Breast epithelium (tissue), 4 donors: ENCODE data around the gene KCNK5. TPM values are rescaled to one million over a fixed set of nuclear protein-coding genes. Genes with fewer than 3 reads are reported as not detected.

Experiments used
- DNase-seq, 2 donors: peaks; one replicate each; pipeline ENCODE4 v3.0.0-alpha.2; 2019; ENCODE audit warnings: low spot score in 2 of 2
- H3K27ac ChIP-seq, 2 donors: fragments of 200-600 bp; sonication (generic) in 1 of 2; one replicate each; pipeline ENCODE4 v1.5.1; 2016 to 2019; ENCODE audit warnings: mild to moderate bottlenecking in 1 of 2
- H3K27me3 ChIP-seq, 2 donors: fragments of 200-600 bp; sonication (generic) in 1 of 2; one replicate each; pipeline versions ENCODE4 v1.5.1 to v1.6.0; 2017 to 2019; ENCODE audit warnings: control low read depth in 1 of 2, mild to moderate bottlenecking in 1 of 2
- H3K36me3 ChIP-seq: fragments of 200-600 bp; one replicate; pipeline ENCODE4 v1.5.1; 2019
- H3K4me1 ChIP-seq, 2 donors: fragments of 200-600 bp; sonication (generic); one replicate each; pipeline ENCODE4 v1.5.1; 2016 to 2019; ENCODE audit warnings: control low read depth in 1 of 2
- H3K4me3 ChIP-seq, 3 donors: fragments of 200-600 bp; sonication (generic); 1 replicate in 2 of 3; 2 replicates in 1 of 3; pipeline ENCODE4 v1.5.1; 2016 to 2019; ENCODE audit warnings: mild to moderate bottlenecking in 3 of 3, moderate library complexity in 2 of 3
- H3K9me3 ChIP-seq, 2 donors: fragments of 200-600 bp; sonication (generic) in 1 of 2; one replicate each; pipeline ENCODE4 v1.5.1; 2016 to 2019; ENCODE audit warnings: control low read depth in 1 of 2
- CTCF ChIP-seq, 3 donors: fragments of 450-650 bp; IDR thresholded peaks; one replicate each; pipeline ENCODE4 v1.5.1; 2016 to 2017; ENCODE audit warnings: antibody characterized with exemption in 3 of 3, mild to moderate bottlenecking in 3 of 3, moderate library complexity in 3 of 3
- POLR2A ChIP-seq: fragments of 450-650 bp; IDR thresholded peaks from one replicate; pipeline ENCODE4 v1.6.1; 2016; ENCODE audit warnings: antibody characterized with exemption, mild to moderate bottlenecking, moderate library complexity
- POLR2AphosphoS5 ChIP-seq, 3 donors: sonication (generic); formaldehyde crosslinking; IDR thresholded peaks; one replicate each; pipeline ENCODE4 v1.6.1; 2017; ENCODE audit warnings: antibody characterized with exemption in 3 of 3
- intact Hi-C: fragments of 100-400 bp; cut with DNase I; formaldehyde crosslinking; loops from one replicate; pipeline ENCODE4 v1.15.1; 2023; ENCODE audit warnings: low total_unique reads
- total RNA-seq, 3 donors: library from RNA; depleted of rRNA; stranded (reverse); fragments of >200 nt; gene quantifications; one replicate each; pipeline ENCODE4 v1.1.0, GENCODE V29; 2016

The KCNK5 gene
- total RNA-seq, 3 donors from 2014 or later, result 1.8 to 20.6 (median 4.3) TPM

GRCh38 chr6:39182604-39183003, 46.7 kb downstream of the KCNK5 start:
- TF ChIP-seq POLR2A (no peak), CTCF (IDR thresholded peaks at IDR 0.05) (no peak), POLR2AphosphoS5 (IDR thresholded peaks at IDR 0.05) (no peak)
- no peaks in the 10 kb centered on the region for H3K4me1 ChIP-seq
- intact Hi-C loops, result no loop called here
- no peaks in the 10 kb centered on the region for H3K27me3 ChIP-seq
- DNase-seq, result no peak
- no peak overlapping the region for H3K4me3 ChIP-seq
- H3K36me3 ChIP-seq, result no peaks in the 10 kb centered on the region
- H3K9me3 ChIP-seq, result no peaks in the 10 kb centered on the region
- no peak overlapping the region for H3K27ac ChIP-seq

- no peak overlapping the region for H3K4me3 ChIP-seq
- H3K36me3 ChIP-seq, result no peaks in the 10 kb centered on the region
- no peaks in the 10 kb centered on the region for H3K27me3 ChIP-seq
- intact Hi-C loops, result no loop called here
- no peaks in the 10 kb centered on the region for H3K4me1 ChIP-seq
- DNase-seq, result no peak
- peaks cover 4 to 7% of the 10 kb centered on the region in 2 donors for H3K9me3 ChIP-seq
- no peak overlapping the region for H3K27ac ChIP-seq
- TF ChIP-seq POLR2AphosphoS5 (IDR thresholded peaks at IDR 0.05) (no peak), CTCF (IDR thresholded peaks at IDR 0.05) (no peak), POLR2A (no peak)
These were observed 47.4 kb downstream of the KCNK5 start for GRCh38 chr6:39181826-39182225.

DNA sequence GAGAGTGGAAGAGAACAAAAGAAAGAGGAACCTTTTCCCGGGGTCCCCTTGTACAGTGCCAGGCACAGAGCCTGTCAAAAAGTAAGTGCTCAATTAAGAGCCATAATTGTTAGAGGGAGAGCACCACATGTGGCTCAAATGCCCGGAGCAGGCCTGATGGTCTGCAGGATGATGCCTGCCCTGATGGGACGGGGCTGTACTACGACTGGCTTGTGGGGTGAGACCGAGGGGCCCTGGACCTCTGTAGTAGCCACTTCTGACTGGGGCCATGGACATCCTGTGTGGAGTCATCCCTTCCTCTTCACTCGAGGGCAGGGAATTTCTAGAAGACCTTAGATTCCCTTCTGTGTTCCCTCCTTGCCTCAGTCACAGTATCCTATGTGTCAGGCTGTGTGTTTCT, 47.9 kb downstream of the KCNK5 start:
- TF ChIP-seq POLR2A, result no peak
- no peak for TF ChIP-seq POLR2AphosphoS5 (IDR thresholded peaks at IDR 0.05)
- no peak for TF ChIP-seq CTCF (IDR thresholded peaks at IDR 0.05)
- Histone ChIP-seq H3K27me3 (no peaks in the 10 kb centered on the region), H3K4me3 (no peak overlapping the region), H3K36me3 (no peaks in the 10 kb centered on the region), H3K27ac (no peak overlapping the region), H3K9me3 (peaks cover 6 to 7% of the 10 kb centered on the region in 2 donors), H3K4me1 (no peaks in the 10 kb centered on the region)
- intact Hi-C loops, result no loop called here
- no peak for DNase-seq

DNA sequence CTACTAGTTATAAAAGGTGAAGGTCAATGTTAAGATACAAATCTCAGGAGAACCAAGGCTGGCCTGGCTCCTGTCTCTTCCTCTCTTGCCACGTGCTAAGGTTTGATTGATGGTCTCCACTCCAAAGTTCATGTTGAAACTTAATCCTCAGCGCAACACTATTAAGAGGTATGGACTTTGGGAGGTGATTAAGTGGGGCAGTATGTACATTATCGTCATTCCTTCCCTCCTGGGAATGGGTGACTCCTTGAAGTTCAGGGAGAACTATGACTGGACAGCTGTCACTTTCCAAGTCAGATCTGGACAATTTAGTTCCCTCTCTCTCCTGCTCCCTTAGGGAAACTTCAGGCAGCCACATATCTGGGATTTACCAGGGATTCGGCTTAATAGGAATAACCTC, 50.5 kb downstream of the KCNK5 start:
- TF ChIP-seq POLR2A, result no peak
- TF ChIP-seq POLR2AphosphoS5 (IDR thresholded peaks at IDR 0.05), result no peak
- no peak for TF ChIP-seq CTCF (IDR thresholded peaks at IDR 0.05)
- H3K27ac ChIP-seq, result no peak overlapping the region
- peaks cover 6 to 7% of the 10 kb centered on the region in 2 donors for H3K9me3 ChIP-seq
- intact Hi-C loops, result no loop called here
- DNase-seq, result no peak
- H3K36me3 ChIP-seq, result no peaks in the 10 kb centered on the region
- no peaks in the 10 kb centered on the region for H3K27me3 ChIP-seq
- H3K4me3 ChIP-seq, result no peak overlapping the region
- H3K4me1 ChIP-seq, result no peaks in the 10 kb centered on the region

GRCh38 chr6:39178235-39178634, 51.0 kb downstream of the KCNK5 start:
- no peak for DNase-seq
- no peak overlapping the region for H3K4me3 ChIP-seq
- no peaks in the 10 kb centered on the region for H3K4me1 ChIP-seq

More at GRCh38 chr6:39178235-39178634, 51.0 kb downstream of the KCNK5 start:
- intact Hi-C loops, result no loop called here
- Histone ChIP-seq H3K36me3 (no peaks in the 10 kb centered on the region), H3K27ac (no peak overlapping the region), H3K27me3 (no peaks in the 10 kb centered on the region), H3K9me3 (peaks cover 6 to 7% of the 10 kb centered on the region in 2 donors)
- TF ChIP-seq POLR2AphosphoS5 (IDR thresholded peaks at IDR 0.05) (peak in 1 of 3 donors; percentile 43), CTCF (IDR thresholded peaks at IDR 0.05) (no peak)
